GM21717 (cell line): ENCODE measurements around the gene KANSL1L.
"Not testable (repeated sequence)": the region's sequence is repeated elsewhere in the genome, so short reads cannot be mapped to it uniquely, and the experiment has no call there.

Source experiments
- ATAC-seq: cut with Tn5 transposase; IDR thresholded peaks from one replicate; pipeline ENCODE4 v1.9.1; 2021; ENCODE audit warnings: mild to moderate bottlenecking, moderate library complexity; ENCODE audit not compliant: unreplicated experiment

The KANSL1L gene, protein sequence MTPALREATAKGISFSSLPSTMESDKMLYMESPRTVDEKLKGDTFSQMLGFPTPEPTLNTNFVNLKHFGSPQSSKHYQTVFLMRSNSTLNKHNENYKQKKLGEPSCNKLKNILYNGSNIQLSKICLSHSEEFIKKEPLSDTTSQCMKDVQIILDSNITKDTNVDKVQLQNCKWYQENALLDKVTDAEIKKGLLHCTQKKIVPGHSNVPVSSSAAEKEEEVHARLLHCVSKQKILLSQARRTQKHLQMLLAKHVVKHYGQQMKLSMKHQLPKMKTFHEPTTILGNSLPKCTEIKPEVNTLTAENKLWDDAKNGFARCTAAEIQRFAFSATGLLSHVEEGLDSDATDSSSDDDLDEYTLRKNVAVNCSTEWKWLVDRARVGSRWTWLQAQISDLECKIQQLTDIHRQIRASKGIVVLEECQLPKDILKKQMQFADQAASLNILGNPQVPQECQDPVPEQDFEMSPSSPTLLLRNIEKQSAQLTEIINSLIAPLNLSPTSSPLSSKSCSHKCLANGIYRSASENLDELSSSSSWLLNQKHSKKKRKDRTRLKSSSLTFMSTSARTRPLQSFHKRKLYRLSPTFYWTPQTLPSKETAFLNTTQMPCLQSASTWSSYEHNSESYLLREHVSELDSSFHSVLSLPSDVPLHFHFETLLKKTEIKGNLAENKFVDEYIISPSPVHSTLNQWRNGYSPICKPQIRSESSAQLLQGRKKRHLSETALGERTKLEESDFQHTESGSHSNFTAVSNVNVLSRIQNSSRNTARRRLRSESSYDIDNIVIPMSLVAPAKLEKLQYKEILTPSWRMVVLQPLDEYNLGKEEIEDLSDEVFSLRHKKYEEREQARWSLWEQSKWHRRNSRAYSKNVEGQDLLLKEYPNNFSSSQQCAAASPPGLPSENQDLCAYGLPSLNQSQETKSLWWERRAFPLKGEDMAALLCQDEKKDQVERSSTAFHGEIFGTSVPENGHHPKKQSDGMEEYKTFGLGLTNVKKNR

DNA sequence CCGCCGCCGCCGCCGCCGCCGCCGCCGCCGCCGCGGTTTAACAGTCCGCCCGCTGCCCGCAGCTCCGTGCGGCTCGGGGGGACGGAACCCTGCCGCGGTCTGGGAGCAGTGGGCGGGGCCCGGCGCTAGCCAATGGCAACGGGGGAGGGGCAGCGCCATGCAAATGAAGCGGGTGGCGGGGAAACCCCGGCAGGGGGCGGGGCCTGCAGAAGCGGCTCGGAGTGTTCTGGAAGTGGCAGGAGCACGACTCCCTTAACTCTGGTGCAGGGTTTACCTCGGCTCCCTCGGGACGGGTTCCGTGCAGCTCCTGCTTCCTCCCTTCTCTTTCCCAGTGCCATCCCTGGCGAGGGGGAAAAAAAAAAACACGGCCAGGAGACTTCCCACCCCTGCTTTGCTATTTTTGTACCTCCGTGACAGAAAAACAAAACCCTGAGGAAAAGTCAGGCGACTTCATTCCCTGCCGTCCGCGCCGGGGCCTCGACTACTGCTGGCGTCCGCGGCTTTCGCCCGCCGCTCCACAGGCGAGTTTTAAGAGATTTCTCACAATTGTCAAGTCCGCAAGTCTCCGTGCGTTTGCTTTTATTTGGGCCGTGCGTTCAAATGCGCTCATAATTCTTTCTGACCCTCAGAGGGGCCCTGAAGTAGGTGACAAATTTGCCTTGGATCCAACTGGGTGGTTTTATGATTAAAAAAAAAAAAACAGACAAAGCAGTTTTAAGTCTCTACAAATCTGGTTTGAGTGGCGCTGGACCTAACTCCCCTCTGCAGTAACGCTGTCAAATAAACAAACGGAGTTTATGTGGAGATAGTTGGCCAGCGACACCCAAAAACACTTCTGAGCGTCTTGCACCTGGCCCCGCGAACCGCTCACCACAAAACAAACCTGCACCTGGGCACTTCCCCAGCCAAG is at the start of gene KANSL1L:
Gene KANSL1L, minus strand, starts transcription at position 101 of the 910 bp plus-strand sequence. CDS start 16,827 bp downstream, outside the sequence.
- ATAC-seq: peak; percentile 74

DNA sequence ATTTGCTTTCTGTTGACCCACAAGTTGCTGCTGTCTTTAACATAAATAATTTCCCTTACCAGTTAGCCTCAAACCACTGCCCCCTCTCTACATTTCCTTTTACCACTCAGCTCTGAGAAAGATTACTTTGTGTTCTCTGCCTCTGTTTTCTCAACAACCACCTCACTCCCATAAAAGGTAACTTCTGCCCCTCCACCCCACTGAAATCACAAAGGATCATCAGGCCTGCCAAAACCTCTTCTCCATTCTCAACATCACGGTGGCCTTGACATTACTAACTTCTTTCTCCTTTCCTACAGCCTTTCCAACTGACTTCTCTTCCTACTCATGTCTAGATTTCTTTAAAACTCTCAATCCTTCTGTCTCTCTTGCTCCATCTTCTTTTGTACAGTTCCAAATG is 43.9 kb upstream of the KANSL1L start:
- ATAC-seq: no peak

DNA sequence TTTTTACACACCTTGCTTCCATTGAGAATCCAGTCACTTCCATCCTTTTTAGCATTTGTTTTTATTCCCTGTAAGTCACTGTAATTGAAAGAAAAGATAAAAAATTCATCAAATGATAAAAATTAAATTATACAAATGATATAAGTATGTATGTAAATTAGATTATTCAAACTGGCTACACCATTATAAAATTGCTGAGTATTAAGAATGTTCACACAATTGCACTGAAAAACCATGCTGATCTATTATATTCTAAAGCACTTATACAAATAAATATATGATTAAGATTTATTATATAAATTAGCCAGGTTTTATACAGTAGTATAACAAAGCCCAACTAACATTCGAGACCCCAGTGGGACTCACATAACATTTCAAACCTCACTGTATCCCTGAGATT is 39.0 kb upstream of the KANSL1L start:
- ATAC-seq: no peak

DNA sequence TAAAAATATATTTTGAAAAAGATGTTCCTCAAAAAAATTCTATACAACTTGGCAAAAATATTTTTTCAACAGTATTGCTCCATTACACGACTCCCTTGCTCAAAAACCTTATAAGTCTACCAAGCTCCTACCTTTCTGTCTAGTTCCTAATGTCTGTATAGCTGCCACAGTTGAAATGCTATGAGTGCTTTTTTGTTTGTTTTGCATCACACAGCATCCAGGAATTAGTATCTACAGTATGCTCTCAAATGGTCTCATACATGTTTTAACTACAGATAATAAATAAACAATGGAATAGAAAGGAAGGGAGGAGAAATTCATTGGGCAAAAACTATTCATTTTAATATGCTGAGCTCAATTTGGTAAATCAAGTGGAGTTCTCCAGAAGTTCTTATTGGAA is 36.7 kb upstream of the KANSL1L start:
- no peak for ATAC-seq

DNA sequence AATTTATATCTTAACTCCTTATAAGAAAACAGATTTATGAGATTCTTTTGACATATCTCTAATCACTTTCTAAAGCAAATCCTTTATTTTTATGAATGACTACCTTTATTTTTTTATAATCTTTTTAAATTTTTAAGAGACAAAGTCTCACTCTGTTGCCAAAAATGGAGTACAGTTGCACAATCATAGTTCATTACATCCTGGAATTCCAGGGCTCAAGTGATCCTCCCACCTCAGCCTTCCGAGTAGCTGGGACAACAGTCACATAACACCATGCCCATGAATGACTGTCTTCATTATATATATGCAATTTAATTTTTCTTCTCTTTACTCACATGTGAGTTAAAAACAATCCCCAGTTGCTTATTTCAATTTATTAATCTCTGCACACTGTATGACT is 32.3 kb upstream of the KANSL1L start:
- ATAC-seq: no peak

DNA sequence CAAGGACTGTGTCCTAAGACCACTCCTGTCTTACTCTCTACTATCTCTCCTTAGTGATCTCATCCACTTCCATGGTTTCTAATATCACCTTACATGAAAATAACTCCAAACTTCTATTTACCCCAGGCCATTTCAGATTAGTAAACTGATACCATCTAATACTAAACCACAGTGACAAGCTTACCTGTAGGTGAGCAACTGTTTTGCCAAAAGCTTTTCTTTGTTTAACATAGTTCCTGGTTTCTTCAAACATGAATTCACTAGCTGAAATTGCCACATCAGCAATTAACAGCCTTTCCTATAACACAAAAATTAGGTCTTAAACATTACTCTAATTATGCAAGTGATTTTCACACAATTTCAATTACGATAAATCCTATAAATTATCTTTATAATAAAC is 31.9 kb upstream of the KANSL1L start:
- no peak for ATAC-seq

DNA sequence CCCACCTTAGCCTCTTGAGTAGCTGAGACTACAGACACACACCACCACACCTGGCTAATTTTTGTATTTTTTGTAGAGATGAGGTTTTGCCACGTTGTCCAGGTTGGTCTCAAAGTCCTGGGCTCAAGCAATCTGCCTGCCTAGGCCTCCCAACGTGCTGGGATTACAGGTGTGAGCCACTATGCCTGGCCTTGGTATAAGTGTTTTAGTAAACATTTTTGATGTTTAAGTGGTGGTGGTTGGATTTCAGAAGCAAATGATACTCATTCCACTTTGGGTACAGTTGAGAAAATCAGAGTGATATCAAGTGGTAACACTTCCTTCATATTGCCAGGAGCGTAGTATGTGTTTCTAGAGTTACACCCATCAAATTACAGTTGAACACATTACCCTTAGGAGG is 28.6 kb upstream of the KANSL1L start:
- ATAC-seq: no peak

DNA sequence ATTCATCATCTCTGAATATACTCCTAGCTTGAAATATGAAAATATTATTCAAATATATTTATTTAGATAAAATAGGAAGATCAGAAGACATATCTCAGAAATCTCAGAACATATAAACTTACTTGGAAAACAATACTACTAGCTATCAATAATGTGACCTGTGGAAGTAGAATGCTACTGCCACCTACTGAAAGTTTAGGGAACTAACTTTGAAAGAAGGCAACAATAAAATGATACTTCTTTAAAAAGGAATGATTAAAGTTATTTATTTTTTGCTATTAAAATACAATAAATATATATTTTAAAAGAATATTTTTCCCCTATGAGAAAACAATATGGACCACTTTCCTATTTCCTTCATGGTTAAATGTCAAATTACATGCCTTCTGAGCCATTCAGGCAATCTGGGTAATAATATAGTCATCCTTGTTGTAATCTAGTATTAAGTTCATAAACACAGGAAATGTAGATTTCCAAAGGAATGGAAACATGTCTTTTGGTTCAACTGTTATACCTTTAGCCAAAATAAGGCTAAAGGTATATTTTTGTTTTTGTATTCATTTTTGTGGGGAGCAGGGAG is 28.1 kb upstream of the KANSL1L start:
- no peak for ATAC-seq

DNA sequence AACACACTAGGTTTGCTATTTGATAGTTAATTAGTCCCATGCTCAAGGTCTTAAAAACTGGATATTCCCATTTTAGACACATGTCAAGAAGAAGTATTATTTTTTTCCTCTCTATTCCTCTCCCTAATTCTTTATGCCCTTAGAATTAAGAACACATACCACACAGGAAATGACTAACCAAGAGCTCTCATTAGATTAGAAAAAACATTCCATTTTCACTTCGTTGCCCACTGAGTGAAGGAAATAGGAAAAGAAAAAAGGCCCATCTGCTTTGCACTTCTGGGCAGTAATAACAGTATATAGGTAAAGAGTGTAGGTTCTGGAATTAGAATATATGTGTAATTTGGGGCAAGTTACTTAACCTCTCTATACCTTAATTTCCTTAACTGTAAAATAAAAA is 27.1 kb upstream of the KANSL1L start:
- no peak for ATAC-seq

DNA sequence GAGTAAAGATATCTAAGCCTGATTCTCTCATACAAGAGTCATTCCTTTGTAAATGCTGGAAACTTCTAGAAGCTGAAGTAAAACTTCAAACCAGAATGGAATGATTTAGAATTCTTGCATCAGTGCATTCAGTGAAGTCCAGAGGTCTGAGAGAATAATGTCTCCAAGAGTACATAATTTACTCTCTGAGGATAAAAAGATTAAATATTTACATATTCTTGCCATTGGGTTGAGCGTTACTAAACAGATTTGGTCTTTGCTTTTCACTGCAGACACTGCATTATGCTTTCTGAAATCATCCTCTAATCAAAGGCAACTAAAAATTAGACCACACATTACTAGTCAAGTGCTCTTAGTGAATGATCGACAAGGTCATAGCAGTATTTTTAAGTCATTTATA is 26.5 kb upstream of the KANSL1L start:
- ATAC-seq: no peak

DNA sequence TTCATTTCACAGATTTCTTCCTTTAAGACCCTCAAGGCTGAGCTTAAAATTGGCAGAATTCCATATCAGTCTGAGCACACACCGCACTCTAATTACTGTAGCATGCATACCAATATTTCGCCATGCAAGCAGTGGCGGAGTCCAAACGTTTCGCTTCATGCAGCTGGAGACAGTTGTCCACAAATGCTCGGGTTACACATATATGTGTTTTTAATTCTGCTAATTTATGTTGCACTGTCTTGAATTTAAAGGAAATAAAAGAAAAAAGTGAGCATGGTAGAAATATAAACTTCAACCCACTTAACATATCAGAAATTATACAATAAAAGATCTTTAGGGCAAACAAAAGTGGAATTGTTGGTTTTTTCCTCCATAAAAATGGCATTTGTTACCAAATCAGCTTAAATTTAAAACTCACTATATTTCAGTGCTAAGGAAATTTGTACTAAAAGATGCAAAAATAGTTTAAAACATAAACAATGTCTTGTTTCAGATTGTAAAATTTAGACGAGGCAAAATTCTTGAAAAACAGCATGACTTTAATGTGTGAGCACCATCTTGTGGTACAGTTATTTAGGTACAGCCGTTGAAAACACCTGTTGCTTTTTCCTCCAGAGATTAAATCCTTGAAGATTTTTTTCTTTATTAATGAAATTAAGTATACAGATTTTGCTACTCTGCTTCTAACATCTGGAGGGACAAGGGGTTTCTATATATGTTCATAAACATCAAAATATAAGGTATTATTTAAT is 24.1 kb upstream of the KANSL1L start:
- ATAC-seq: no peak

DNA sequence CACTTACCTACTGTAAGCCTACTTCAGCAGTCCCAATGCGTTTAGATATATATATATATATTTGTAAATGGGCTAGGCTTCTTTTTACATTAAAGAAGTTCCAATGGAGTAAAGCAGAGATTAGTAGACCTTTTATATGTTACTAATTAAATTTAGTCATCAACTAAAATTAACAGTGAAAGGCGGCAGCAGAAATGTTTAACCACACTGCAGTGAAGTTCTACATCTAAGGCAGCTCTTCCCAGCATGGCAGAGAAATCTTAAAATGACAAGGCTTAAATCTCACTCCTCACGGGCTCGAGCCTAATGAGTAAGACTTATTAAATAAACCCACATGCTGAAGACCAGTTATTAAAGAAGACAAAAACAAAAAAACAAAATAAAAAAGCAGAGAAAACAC is 19.1 kb upstream of the KANSL1L start:
- no peak for ATAC-seq

DNA sequence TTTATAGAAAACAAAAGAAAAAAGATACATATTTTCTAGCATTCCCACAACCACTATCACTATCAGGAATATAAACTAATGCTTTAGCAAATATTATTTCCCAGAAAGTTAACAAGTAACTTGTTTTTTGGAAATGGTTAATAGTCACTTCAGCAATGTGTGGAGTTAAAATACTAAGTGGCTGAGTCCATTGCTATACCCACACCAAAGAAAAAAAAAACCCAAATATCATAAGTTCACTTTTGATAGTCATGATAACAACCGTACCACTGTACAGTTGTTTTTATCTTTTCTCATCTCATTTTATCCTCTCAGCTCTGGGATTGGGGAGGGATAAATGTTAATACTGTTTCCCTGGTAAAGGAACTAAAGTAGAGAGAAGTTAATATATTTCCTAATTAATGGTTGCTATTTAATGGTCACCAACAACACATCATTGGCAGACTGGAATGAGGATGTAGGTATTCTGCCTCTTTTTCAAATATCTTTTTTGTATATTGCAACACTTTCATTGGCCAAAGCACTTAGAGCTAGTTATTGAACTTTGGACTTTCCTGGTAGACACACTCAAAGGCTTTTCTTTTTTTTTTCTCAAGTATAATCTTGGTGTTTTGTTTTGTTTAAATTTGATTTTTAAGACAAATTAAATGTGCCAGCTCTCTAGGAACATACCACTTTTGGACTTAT is 18.4 kb upstream of the KANSL1L start:
- no peak for ATAC-seq

DNA sequence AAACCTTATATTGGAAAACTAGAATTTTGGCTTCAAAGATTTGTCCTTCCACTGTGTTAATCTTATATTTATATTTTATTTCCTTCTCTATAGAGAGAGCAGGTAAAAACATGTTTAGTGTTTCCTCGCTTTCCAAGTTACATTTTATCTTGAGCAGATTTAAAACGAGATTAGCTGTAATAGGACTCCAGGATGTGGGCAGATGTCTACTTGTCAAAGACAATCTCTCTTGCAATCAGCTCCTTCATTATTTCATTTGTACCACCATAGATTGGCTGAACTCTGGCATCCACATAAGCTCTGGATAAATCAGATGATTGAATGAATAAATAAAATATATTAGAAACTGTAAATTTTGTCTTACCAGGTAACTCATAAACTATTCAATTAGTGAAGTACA is 17.5 kb upstream of the KANSL1L start:
- no peak for ATAC-seq

DNA sequence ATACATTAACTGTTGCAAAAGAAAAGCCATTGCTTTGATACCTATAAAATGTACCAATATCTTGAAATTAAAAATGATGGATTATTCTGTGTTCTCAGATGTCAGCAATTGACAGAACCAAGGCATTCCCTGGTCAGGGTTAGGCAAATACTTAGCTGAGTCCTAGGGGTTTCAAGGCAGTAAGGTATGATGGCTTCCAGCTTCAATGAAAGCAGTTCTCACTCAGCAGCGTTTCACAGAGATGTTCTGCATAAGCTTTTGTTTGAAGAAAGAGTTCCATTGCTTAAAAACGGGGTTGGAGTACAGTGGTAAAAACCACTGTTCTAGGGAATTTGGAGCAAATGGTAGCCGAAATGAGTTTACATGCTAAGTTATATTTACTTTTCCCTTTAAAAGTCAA is 17.0 kb upstream of the KANSL1L start:
- no peak for ATAC-seq

DNA sequence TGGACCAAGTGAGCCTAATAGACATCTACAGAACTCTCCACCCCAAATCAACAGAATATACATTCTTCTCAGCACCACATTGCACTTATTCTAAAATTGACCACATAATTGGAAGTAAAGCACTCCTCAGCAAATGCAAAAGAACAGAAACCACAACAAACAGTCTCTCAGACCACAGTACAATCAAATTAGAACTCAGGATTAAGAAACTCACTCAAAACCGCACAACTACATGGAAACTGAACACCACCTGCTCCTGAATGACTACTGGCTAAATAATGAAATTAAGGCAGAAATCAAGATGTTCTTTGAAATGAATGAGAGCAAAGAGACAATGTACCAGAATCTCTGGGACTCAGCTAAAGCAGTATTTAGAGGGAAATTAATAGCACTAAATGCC is 12.7 kb upstream of the KANSL1L start:
- ATAC-seq: not testable (repeated sequence)

DNA sequence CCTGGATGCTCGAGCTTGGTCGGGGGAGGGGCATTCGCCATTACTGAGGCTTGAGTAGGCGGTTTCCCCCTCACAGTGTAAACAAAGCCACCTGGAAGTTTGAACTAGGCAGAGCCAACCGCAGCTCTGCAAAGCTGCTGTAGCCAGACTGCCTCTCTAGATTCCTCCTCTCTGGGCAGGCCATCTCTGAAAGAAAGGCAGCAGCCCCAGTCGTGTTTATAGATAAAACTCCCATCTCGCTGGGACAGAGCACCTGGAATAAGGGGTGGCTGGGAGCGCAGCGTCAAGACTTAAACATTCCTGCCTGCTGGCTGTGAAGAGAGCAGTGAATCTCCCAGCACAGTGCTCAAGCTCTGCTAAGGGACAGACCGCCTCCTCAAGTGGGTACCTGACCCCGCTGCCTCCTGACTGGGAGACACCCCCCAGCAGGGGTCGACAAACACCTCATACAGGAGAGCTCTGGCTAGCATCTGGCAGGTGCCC is 10.4 kb upstream of the KANSL1L start:
- ATAC-seq: not testable (repeated sequence)

DNA sequence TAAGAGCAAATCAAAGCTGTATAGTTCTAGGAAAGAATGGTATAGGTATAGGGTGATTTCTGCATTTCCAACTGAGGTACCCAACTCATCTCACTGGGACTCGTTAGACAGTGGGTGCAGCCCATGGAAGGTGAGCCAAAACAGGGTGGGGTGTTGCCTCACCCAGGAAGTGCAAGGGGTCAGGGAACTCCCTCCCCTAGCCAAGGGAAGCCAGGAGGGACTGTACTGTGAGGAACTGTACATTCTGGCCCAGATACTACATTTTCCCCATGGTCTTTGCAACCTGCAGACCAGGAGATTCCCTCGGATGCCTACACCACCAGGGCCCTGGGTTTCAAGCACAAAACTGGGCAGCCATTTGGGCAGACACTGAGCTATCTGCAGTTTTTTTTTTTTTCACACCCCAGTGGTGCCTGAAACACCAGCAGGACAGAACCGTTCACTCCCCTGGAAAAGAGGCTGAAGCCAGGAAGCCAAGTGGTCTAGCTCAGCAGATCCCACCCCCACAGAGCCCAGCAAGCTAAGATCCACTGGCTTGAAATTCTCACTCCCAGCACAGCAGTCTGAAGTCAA is 9.9 kb upstream of the KANSL1L start:
- ATAC-seq: not testable (repeated sequence)

DNA sequence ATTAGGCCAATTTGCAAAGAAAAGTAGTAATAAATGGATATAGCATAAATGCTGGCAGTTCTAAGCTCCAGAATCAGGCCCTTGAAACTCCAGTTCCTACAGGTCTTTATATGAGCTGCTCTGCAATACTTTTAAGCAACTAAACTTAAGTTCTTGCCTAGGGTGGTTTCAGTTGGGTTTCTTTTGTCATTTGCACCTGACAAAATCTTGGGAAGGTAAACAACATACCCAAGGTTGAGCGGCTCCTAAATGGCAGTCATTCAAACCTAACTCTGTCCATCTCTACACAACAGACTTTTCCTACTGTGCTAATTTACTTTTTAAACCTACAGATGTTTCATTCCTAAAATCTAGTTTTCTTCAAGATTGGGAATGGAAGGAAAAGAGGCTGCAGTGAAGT is 9.3 kb upstream of the KANSL1L start:
- no peak for ATAC-seq
